Measurements from ENCODE around the gene AMER2.

DNA sequence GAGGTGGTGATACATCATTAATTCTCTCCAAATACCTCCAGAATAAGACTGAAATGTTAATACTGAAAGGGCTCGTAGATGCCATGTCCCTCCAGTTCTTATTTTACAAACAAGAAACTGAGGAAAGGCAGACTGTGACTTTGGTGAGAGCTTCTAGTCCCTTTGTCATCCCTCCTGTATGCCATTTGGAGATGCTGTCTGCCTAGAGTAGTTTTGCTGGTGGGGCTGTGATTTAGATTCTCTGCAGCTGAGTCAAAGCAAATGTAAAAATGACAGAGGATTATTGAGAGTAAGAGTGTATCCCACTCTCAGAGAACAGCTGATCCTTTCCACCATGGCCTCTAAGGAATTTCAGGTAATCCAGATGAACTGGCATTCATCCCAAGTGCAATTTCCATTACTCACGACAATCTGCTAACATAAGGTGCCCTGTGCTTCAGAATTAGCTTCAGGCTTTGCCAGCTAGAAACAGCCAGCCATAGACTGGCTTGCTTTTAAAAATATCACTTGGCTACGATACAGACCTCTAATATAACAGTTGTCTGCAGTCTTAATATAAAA, 59.3 kb downstream of the AMER2 start:
- TF ChIP-seq, protein P1, sequence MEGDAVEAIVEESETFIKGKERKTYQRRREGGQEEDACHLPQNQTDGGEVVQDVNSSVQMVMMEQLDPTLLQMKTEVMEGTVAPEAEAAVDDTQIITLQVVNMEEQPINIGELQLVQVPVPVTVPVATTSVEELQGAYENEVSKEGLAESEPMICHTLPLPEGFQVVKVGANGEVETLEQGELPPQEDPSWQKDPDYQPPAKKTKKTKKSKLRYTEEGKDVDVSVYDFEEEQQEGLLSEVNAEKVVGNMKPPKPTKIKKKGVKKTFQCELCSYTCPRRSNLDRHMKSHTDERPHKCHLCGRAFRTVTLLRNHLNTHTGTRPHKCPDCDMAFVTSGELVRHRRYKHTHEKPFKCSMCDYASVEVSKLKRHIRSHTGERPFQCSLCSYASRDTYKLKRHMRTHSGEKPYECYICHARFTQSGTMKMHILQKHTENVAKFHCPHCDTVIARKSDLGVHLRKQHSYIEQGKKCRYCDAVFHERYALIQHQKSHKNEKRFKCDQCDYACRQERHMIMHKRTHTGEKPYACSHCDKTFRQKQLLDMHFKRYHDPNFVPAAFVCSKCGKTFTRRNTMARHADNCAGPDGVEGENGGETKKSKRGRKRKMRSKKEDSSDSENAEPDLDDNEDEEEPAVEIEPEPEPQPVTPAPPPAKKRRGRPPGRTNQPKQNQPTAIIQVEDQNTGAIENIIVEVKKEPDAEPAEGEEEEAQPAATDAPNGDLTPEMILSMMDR (IDR thresholded peaks at IDR 0.05) = no peak
- no peak for TF ChIP-seq ZFX (IDR thresholded peaks at IDR 0.05; ENCODE audit: borderline replicate concordance)
